D721Med (cell line): ENCODE results near the gene ACYP2.
"Not testable (repeated sequence)": the region's sequence is repeated elsewhere in the genome, so short reads cannot be mapped to it uniquely, and the experiment has no call there.

Experiments used
- DNase-seq: peaks from one replicate; pipeline ENCODE4 v3.0.0; 2011; ENCODE audit warnings: low spot score; ENCODE audit not compliant: insufficient read length
- FAIRE-seq: peaks from 2 replicates; lab custom pipeline; 2011; peaks lifted over from hg19 to GRCh38; lab: Jason Lieb, UNC
- CTCF ChIP-seq: IDR thresholded peaks from 2 replicates; pipeline ENCODE4 v1.5.1; 2012; ENCODE audit warnings: mild to moderate bottlenecking, control low read depth; ENCODE audit not compliant: insufficient read depth; ENCODE audit errors: missing control alignments

Gene ACYP2

GRCh38 chr2:54258166-54258565 is 142.8 kb downstream of the ACYP2 start:
- DNase-seq = no peak
- no peak for FAIRE-seq
- TF ChIP-seq CTCF = no peak

GRCh38 chr2:54259413-54260240 is 144.2 kb downstream of the ACYP2 start:
- FAIRE-seq (no peak), DNase-seq (no peak)
- TF ChIP-seq CTCF = no peak

GRCh38 chr2:54260241-54260595 is 144.8 kb downstream of the ACYP2 start:
- FAIRE-seq = no peak
- DNase-seq = no peak
- TF ChIP-seq CTCF = no peak

GRCh38 chr2:54261537-54261936 is 146.1 kb downstream of the ACYP2 start:
- no peak for FAIRE-seq
- no peak for DNase-seq
- TF ChIP-seq CTCF = no peak

GRCh38 chr2:54262015-54262765 is 146.8 kb downstream of the ACYP2 start:
- no peak for DNase-seq
- TF ChIP-seq CTCF = no peak
- no peak for FAIRE-seq

GRCh38 chr2:54265081-54265480 is 149.7 kb downstream of the ACYP2 start:
- DNase-seq, FAIRE-seq: not testable (repeated sequence)

- TF ChIP-seq CTCF = no peak
- no peak for DNase-seq
- FAIRE-seq = no peak
Observed at GRCh38 chr2:54267577-54267976, 152.2 kb downstream of the ACYP2 start.
